GM21576 (cell line): ENCODE data around the gene UVSSA.
"Not testable (repeated sequence)": the region's sequence is repeated elsewhere in the genome, so short reads cannot be mapped to it uniquely, and the experiment has no call there.

Experiments used
- ATAC-seq: cut with Tn5 transposase; IDR thresholded peaks from one replicate; pipeline ENCODE4 v1.9.1; 2021; ENCODE audit warnings: mild to moderate bottlenecking, moderate library complexity; ENCODE audit not compliant: unreplicated experiment

UVSSA gene

DNA sequence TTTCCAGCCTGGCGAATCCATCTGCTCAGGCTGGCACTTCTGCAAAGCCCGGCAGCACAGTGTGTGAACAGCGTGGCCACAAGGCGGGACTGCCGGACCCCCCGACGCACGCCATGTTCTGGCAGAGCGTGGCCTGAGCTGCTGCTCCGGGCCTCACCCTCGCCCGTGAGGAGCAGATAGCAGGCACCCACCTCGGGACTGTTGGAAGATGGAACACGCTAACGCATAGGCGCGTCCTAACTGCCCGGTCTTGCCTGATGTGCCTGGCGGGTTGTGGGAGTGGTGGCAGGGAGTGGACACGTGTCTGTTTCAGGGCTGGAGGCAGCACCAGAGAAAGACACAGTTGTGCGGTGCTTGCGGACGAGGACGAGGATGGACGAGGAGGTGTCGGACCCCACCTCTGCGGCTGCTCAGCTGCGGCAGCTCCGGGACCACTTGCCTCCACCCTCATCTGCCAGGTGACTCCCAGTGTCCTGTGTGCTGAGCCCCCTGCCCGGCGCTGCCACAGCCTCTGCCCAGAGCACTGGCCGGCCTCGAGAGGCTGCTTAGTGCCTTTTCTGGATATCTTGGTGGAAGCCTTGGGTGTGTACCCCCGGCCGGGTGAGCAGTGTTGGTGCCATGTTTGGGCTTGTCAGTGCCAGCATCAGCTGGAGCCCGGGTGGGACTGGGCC lies 28.2 kb downstream of the UVSSA start:
- ATAC-seq: no peak

DNA sequence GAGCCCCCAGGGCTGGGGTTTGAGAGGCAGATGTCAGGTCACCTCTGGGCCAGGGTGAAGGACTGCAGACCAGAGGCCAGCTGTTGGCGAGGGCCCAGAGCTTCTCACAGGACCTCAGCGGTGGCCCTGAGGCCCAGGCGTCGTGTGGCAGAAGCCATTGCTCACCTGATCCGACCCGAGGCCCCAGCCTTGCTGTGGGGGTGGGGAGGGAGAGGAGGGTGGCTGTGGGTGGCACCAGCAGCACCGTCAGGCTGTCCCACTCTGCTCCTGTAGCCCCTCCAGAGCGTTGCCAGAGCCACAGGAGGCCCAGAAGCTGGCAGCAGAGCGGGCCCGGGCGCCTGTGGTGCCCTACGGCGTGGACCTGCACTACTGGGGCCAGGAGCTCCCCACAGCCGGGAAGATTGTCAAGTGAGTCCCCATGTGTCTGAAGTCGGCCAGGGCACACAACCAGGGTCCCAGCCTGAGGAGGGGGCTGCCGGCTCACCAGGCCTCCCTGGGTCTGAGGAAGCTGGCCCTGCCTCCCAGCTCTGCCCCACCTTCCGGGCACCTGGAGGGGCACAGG lies 28.8 kb downstream of the UVSSA start:
- no peak for ATAC-seq

DNA sequence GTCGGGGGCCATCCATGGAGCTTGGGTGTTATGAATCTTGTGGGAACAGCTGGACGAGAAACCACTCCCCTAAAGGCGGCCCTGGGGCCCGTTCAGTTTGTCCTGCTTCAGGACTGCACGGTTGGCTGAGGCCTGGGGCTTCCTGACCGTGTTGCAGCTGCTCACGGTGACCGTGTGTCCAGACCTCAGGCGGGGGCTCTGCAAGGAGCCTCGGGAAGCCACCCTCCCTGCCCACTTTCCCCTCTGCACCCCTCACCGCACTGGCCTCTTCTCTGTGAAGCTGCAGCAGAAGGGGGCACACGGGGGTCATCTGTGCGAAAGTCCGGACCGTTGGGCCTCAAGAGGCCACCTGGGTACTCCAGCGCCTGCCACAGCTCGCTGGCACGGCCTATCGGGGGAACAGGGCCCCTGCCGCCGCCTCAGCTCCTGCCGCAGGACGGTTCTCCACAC lies 29.4 kb downstream of the UVSSA start:
- ATAC-seq: no peak

DNA sequence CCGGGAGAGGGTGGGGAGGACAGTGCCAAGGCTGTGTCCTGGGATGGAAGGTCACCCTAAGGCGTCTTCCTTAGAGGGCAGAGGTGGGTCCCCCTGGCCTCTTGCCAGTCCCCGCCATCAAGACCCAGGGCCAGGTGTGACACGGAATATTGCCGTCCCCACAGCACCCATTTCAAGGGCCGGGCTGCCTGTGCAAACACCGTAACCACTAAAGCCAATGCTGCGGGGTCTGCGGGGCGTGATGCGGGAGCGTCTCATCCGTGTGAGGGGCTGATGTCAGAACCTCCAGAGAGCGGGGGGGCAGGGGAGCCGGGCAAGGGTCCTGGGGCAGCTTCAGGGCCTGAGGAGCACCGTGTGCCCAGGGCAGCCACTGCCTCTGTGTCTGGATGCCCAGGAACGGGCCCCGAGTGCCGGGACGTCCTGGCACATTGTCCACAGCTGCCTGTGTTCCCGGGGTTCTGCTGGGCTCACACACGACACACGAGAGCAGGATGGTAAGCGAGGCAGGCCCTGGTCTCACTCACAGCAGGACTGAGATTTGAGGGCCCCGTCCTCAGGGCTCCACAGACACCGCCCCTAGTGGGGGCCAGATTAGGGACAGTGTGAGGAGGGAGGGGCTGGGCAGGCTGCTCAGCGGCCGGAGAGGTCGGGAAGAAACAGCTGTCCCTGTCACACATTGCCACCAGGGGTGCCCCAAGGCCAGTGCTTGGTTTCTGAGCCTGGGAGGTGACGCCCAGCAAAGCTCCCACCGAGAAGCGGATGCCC lies 30.0 kb downstream of the UVSSA start:
- ATAC-seq: no peak

DNA sequence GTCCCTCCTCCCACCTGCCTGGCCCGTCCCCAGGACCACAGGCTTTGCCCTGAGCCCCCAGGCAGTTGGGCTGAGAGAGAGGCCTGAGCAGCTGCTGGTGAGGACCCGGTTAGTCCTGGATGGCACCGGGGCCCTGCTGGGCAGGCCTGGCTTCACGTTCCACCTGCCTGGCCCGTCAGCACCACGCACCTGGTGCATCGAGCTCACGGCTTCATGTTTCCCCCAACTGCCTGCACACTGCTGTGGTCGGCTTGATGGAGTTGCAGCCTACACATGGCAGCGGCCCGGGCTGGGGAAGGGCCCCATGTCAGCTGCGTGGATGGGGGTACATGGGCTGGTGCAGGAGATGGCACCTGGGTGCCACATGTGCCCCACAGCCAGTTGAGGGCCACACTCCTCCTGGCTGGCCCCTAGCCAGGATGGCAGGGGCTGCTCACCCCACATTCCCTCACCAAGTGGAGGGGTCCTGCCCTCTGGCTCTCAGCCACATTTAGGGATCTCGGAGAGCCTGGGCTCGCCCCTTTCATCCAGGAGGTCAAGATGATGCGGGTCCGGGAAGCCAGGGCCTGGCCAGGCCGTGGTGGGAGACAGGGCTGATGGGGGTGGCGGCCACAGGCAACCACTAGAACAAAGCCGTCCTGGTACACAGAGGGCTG lies 30.7 kb downstream of the UVSSA start:
- ATAC-seq: no peak

DNA sequence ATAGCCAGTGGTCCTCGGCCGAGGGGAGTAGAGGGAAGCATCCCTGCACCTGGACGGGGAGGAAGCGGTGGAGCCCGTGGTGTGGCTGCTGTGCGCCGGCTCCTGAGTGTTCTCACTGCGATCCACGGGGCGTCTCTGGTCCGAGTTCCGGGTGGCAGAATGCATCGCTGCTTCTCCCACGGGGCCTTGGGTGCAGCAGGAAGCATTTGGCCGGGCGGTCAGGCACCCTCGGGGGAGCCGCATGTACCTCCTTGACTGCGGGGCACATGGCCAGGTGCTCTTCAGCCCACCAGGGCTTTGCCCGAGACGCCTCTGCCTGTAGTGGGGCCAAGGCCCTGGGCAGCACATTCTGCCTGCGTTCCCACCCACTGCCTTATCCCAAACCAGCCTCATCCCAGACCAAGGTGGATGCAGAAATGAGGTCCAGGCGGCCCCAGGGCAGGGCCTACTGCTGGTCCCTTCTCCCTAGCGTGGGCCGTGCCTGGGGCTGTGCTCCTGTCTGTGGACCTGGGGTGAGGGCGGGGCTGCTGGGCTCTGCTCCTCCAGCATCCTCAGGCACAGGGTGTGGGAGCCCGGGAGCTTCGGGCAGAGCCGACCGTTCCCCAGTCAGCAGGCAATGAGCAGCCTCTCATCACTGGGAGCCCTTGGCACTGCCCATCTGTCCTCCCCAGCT lies 31.7 kb downstream of the UVSSA start:
- no peak for ATAC-seq

DNA sequence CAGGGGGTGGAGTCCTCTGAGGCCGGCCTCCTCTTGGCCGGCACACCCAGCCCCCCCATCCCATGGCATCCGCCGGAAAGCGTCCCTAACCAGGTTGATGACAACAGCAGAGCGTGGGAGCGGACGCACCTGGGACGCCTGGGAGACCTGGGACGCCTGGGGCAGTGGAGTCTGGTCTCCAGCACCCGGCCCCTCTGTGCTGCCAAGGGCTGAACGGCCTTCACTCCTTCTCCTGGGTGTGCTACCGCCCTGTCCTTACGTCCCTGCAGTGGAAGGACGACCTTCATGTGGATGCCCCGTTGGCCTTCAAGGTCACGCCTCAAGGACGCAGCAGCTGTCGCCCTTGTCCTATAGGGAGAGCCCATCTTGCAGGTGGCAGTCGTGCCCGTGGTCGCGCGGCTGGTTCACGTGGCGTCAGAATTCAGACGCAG lies 32.4 kb downstream of the UVSSA start:
- ATAC-seq: no peak

DNA sequence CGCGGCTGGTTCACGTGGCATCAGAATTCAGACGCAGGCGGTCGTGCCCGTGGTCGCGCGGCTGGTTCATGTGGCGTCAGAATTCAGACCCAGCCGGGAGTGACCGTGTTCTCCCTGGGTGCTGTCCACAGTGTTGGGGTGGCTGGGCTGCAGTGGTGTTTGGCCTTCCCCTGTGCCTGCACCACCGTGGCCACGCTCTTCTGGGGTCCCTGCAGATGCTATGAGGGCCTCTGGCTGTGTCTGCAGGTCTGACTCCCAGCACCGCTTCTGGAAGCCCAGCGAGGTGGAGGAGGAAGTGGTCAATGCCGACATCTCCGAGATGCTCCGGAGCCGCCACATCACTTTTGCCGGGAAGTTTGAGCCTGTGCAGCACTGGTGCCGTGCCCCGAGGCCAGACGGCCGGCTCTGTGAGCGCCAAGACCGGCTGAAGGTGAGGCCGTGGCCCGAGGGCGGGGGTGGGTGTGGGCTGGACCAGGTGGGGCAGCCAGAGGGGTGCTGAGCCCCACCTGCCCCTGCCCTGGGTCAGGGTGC lies 32.9 kb downstream of the UVSSA start:
- no peak for ATAC-seq

DNA sequence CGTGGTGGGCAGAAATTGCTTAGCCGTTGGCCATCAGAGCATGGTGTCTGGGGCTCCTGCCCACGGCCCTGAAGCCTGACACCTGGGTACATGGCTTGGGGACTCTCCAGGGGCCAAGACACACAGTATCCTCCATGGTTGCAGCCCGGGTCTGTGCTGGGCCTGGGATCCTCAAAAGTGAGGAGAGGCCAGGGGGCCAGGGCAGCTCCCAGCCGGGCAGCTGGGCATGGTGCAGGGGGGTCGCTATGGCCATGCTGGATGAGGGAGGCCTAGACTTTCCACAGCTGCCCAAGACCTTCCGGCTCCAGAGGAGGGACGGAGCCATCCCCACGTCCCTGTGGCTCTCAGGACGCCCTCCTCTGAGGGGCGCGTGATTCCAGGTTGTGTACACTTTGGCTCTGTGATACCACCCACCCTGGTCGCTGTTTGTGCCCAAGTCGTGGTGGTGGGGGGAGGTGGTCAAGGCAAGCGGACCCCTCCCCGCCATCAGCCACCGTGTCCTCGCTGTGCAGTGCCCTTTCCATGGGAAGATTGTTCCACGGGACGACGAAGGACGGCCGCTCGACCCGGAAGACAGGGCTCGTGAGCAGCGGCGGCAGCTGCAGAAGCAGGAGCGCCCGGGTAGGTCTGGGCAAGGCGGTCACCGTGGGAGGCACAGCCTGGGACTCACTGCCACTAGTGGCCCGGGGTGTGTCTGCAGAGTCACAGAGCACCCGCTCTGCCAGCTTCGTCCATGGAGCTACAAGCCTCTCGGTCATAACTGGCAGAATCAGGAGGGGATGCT lies 33.6 kb downstream of the UVSSA start:
- ATAC-seq: no peak

DNA sequence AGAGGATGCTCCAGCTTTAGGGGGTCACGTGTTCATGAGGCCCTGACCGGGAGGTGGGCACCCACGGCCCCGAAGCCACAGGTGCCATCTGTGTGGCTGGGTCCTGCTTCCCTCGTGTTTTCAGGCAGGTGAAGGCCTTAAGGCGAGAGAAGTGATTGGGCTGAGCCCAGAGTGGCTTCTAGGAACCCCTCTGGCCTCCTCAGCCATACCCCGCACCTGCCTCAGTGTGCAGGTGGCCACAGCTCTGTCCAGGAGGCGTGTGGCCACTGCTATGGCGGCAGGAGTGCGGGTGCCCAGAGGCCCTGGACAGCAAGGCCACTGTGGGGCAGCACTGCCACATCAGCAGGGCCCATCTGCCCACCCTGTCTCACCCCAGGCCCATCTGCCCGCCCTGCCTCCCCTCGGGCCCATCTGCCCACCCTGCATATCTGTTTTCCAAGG lies 34.2 kb downstream of the UVSSA start:
- no peak for ATAC-seq

DNA sequence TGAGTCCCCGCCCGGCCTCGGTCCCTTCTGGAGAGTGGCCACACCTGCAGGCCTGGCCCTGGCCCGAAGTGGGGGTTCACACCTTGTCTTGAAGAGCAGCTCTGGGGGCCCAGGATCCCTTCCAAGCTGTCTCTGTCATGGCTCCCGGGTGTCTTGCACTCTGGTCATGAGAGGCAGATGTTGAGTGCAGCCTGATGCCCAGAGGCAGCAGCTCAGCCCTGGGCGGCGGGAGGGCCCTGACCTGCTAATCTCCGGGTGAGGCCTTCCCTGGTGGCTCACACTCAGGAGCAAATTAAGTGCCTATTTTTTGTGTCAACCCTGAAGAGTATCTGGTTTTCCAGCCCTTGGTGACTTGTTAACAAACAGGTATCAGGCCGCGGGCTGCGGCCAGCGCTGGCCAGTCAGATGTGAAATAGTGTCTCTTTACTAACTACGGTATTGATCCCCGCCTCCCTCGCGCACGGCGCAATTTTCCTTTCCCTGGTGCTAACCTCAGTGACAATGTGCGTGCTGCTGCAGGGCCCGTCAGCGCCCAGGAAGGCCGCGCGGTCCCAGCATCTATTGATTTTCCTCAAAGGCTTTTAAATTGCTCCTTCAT lies 35.0 kb downstream of the UVSSA start:
- no peak for ATAC-seq

DNA sequence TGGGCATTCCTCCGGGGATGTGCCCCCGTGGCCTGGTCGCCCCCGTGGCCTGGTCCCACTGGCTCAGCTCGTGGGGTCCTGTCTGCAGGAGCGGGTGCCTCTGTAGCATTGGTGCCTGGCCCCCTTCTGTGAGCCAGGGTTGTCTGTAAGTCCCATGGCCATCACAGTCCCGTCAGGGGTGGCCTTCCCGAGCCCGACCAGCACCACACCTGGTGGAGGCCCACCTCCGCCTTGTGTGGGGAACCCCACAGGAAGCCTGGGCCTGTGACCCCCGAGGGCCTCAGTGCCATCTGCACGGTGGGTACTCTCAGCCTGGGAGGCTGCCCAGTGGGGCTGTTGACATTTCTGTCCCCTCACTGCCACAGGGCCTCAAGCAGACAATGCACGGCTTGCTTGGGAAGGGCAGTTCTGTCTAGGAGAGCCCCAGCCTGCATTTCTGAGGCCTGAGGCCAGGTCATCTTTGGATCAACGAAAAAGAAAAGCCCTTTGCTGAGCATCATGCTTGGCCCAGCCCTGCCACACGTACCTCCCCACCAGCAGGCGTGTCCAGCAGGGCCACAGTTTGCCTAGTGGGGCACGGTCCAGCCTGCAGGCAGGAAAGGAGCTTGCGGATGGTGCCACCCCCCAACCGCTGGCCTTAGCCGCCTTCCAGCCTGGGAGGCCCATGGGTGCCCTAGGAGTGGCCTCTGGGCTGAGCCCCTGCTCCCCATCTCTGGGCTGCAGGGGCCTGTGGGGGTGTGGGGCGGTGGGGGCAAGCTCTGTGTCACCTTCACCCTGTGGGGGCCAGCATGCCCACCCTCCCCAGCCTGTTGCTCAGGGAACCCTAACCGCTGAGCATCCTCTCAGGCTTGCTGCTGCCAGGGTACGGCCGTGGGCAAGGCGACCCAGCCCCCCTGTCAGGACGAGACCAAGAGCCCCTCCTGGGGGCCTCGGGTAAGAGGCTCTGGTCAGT lies 36.0 kb downstream of the UVSSA start:
- ATAC-seq: no peak

DNA sequence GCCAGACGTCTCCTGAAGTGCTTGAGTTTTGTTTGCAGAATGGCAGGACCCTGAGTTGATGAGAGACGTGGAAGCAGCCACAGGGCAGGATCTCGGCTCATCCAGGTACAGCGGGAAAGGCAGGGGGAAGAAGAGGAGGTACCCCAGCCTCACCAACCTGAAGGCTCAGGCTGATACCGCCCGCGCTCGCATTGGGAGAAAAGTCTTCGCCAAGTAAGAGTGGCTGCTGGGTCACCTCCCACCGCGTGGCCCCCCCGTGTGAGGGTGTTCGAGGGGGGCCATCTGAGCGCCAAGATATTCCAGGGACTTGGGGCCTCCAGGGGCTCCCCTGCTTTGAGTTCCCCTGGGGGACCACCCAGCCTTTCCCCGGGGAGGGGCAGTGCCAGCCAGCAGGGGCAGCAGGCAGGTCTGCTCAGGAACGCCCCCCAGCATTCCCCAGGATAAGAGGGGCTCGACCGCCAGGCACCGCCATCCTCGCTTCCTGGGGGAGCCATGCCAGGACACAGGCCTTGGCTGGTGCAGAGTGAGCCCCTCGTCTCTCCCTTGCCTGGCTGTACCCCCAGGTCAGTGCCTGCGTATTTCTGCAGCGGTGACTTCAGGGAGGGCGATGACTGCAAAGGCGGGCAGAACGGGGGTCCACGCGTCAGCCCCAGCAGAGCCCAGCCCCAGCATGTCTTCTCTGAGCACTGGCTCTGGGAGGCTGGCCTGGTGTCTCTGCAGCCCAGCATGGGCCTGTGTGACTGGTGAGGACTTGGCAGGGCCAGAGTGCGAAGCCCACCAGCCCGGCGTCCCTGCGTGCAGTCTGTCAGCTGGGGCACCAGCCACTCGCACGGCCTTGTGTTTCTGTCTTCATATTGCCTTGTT lies 37.0 kb downstream of the UVSSA start:
- ATAC-seq: no peak

DNA sequence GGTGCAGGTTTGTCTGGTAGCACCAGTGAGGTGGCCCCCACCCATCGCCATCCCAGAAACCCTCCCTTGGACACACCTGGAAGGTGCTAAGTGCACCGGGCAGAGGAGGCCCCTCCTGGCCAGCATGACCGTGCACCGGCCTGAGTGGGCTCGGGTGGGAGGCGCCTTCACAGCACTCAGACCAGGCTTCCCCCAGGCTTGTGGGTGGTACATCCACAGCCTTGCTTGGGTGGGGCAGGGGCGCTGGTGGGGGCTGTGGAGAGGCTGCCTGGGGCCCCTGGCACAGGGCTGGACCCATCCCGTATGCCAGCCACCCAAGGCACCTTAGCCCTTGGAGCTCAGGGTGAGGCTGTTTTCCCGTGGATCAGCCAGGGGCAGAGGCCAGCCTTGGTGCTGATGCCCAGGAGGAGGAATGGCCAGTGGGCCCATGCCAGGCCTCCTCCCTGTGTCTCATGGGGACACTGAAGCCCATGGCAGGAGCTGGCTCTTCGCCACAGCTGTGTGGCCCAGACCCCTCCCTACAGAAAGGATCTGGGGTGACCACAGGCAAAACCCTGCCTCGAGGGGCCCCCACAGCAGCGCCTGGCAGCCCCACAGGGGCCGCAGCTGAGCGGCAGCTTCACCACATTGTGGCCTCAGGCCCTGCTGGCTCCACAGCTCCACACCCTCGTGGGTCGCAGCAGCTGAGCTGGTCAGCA lies 37.8 kb downstream of the UVSSA start:
- ATAC-seq: no peak

DNA sequence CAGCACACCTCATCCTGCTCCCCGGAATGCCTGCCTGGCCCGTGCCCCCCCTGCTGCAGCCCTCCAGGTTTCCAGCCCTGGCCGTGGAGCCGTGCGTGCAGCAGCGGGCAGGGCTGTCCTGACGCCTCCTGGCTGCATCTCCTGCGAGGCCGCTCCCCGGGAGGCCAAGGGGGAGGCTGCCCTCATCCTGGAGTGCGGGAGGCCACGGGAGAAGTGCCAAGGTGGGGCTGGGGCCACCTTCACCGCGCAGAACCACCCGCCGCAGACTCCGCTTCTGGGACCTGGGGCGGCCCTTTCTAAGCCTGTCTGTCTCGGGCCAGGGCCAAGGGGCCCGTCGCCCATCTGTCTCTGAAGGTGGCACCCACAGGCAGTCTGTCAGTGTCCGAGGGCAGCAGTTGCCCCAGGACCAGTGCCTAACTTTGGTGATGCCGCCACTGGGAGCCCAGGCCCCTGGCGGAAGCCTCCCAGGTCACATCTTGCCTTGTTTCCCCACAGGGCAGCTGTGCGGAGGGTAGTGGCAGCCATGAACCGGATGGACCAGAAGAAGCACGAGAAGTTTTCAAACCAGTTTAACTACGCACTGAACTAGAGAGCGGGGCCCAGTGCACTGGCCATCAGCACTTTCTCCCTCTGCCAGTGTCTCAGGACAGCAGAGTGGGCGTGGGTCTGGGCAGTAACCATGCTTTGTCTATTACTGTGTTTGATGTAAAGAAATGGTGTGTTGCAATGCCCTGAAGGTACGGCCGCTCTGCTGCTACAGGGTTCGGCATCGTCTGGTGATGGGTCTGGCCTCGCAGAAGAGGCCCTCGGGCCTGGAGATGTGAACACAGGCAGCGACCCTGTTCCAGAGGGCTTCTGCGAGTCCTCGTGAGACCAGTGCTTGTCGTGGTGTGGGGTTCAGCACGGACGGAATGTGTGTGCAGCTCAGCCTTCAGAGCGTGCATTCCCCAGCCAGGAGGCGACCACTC lies 38.6 kb downstream of the UVSSA start:
- ATAC-seq: no peak

DNA sequence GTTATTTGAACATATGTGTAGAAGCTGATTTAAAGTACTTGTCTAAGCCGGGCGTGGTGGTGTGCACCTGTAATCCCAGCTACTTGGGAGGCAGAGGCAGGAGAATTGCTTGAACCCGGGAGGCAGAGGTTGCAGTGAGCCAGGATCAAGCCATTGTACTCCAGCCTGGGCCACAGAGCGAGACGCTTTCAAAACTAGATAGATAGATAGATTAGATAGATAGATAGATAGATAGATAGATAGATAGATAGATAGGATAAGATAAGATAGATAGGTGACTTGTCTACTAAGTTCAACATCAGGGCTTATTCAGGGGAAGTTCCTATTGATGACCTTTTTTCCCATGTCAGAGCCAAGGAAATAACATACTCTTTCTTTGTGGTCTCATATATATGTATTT lies 46.4 kb downstream of the UVSSA start:
- not testable (repeated sequence) for ATAC-seq
